PC-3 (cell line): ENCODE data around the gene TNFRSF1B.

Source experiments
- CTCF ChIP-seq: fragments of 300-600 bp; sonication (generic); conservative IDR thresholded peaks from 2 replicates; pipeline ENCODE4 v1.5.1; 2017; ENCODE audit warnings: antibody characterized with exemption, low read depth, mild to moderate bottlenecking, low read length
- EZH2phosphoT487 ChIP-seq: fragments of 300-600 bp; sonication (generic); IDR thresholded peaks from 2 replicates; pipeline ENCODE4 v1.6.1; 2018; ENCODE audit warnings: mild to moderate bottlenecking, antibody characterized with exemption, low read length, borderline replicate concordance

DNA sequence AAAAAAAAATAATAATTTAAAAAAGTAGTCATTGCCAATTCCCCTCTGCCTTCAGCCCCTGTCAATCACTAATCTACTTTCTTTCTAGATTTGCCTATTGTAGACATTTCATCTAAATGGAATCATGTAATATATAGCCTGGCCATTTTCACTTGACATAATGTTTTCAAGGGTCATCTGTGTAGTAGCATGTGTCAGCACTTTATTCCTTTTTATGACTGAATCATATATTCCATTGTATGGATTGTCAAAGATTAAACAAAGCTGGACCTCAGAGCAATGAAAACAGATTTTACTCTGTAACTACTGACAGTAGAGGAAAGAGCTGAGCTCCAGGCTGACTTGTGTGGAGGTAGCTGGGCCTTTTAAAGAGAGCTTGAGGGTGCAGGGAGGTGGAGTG, 78.9 kb downstream of the TNFRSF1B start:
- no peak for TF ChIP-seq CTCF
- no peak for TF ChIP-seq EZH2phosphoT487
